NCI-H69 (cell line): ENCODE data around the gene DDX56.
"Not testable (repeated sequence)": the region's sequence is repeated elsewhere in the genome, so short reads cannot be mapped to it uniquely, and the experiment has no call there.

Experiments
- DNase-seq: peaks from one replicate; lab custom pipeline; 2025; lab: John Stamatoyannopoulos, UW

DDX56 gene

GRCh38 chr7:44573464-44574286, at the start of gene DDX56:
Gene DDX56 (minus strand): TSS chr7:44573908. CDS start chr7:44573895, 13 bp downstream.
- peak; percentile 98 for DNase-seq

GRCh38 chr7:44622342-44623151, 48.8 kb upstream of the DDX56 start:
- DNase-seq = no peak

- DNase-seq = no peak
Measured at GRCh38 chr7:44621750-44622103, 48.0 kb upstream of the DDX56 start.

GRCh38 chr7:44621034-44621749, 47.5 kb upstream of the DDX56 start:
- no peak for DNase-seq

GRCh38 chr7:44618753-44619152, 45.0 kb upstream of the DDX56 start:
- DNase-seq = no peak

GRCh38 chr7:44618045-44618444, 44.3 kb upstream of the DDX56 start:
- no peak for DNase-seq

GRCh38 chr7:44617225-44617890, 43.6 kb upstream of the DDX56 start:
- no peak for DNase-seq

GRCh38 chr7:44616545-44616944, 42.8 kb upstream of the DDX56 start:
- no peak for DNase-seq

- DNase-seq = no peak
Measured at GRCh38 chr7:44615793-44616192, 42.1 kb upstream of the DDX56 start.

GRCh38 chr7:44615149-44615611, 41.5 kb upstream of the DDX56 start:
- no peak for DNase-seq

GRCh38 chr7:44609829-44610228, 36.1 kb upstream of the DDX56 start:
- DNase-seq = no peak

GRCh38 chr7:44608916-44609648, 35.4 kb upstream of the DDX56 start:
- no peak for DNase-seq

GRCh38 chr7:44607141-44608068, 33.7 kb upstream of the DDX56 start:
- DNase-seq = peak; percentile 58

GRCh38 chr7:44606341-44607140, 32.8 kb upstream of the DDX56 start, which contains the start of gene OGDH:
Gene OGDH (plus strand): TSS chr7:44606627. CDS start chr7:44624344, 17,717 bp downstream.
- DNase-seq = peak; percentile 99

GRCh38 chr7:44604941-44605340, 31.2 kb upstream of the DDX56 start:
- DNase-seq = no peak

- DNase-seq = no peak
Measured at GRCh38 chr7:44603193-44603592, 29.5 kb upstream of the DDX56 start.

GRCh38 chr7:44602576-44602910, 28.8 kb upstream of the DDX56 start:
- no peak for DNase-seq

- no peak for DNase-seq
Measured at GRCh38 chr7:44599222-44599621, 25.5 kb upstream of the DDX56 start.

- not testable (repeated sequence) for DNase-seq
Measured at GRCh38 chr7:44597181-44597580, 23.5 kb upstream of the DDX56 start.
